ENCODE results near the gene UHRF1.

The UHRF1 gene

DNA sequence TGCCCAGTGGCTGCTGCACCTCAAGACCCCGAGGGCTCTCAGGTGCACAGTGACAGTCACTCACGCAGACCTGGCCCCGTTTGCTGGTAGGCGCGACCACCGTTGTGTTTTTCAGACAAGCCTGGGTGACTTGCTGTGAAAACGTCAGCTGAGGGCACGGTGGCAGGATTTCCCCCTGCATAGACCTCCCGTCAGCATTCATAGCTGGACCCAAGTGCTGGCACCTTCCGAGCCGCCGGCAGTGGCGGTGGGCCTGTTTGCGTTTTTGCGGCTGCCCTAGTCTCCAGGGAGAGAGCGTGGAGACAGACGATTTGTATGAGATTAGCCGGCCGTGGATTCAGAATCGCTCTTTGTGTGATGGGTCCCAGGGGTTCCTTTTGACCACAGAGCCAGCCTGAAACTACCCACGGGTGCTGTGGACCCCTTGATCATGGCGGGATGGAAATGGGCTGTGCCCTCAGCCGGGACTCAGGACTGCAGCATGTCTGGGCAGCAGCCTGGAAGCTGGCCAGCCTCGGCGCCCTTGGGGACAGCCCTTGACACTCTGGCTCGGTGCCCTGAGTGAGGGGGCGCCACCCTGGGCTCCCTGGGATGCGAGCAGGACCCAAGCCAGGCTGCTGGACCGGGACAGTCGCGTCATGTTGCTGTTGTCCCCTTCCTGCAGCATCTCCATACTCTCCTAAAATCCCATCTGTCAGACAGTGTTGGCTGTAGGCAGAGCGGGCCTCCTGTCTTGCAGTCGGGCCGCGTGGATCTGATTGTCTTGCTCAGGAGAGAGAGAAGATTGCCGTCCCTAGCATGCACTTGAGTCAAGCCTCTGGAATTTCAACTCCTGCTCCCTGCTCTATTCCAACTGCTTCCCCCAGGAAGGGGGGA lies 68.2 kb downstream of the UHRF1 start:
- H3K36me3 ChIP-seq (ENCODE audit: insufficient read depth, low read length): no peaks in the 10 kb centered on the region
- H3K9ac ChIP-seq (ENCODE audit: low read depth, low read length): no peak overlapping the region
- no peaks in the 10 kb centered on the region for H3K9me3 ChIP-seq (ENCODE audit: control insufficient read depth, insufficient read depth, low read length)
- H3K4me1 ChIP-seq (ENCODE audit: insufficient read depth, low read length): peaks cover 18% of the 10 kb centered on the region; the same call in 1 of the 2 replicates

DNA sequence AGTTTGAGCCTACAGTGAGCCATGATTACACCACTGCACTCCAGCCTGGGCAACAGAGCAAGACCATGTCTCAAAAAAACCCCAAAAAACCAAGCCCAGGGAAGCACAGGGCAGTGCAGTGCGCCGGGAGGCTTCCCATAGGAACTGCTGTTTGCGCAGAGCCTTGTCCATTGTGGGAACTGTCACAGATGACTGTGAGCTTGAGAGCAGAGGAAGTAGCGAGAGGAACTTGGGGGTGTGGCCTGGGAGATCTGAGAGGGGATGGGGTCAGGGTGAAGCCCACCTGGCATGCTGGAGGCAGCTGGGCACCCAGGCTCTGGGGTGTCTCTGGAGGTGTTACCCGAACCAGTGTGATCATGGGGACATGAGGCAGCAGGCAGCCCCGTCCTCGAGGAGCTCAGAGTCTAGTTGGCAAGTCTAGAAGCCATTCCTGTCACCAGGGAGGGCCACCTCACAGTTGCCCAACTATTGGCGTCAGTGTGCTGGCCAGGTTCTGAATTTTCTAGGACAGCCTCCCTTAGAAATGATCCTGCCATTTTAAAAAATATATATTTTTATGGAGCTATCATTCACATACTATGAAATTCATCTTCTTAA lies 70.0 kb downstream of the UHRF1 start:
- Histone ChIP-seq H3K4me1 (ENCODE audit: insufficient read depth, low read length) (peaks cover 18% of the 10 kb centered on the region; the same call in 1 of the 2 replicates), H3K36me3 (ENCODE audit: insufficient read depth, low read length) (no peaks in the 10 kb centered on the region), H3K9me3 (ENCODE audit: control insufficient read depth, insufficient read depth, low read length) (no peaks in the 10 kb centered on the region), H3K9ac (ENCODE audit: low read depth, low read length) (no peak overlapping the region)

DNA sequence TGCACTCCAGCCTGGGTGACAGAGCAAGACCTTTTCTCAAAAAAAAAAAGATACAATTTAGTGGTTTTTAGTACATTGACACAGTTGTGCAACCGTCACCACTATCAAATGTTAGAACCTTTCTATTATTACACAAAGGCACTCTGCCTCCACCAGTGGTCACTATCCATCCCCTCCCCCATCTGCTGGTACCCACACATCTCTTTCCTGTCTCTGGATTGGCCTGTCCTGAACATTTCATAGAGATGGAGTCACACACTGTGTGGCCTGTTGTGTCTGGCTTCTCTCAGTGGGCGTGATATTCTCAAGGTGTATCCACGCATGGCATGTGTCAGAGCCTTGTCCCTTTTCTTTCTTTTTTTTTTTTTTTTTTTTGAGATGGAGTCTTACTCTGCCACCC lies 70.8 kb downstream of the UHRF1 start:
- no peaks in the 10 kb centered on the region for H3K36me3 ChIP-seq (ENCODE audit: insufficient read depth, low read length)
- H3K9ac ChIP-seq (ENCODE audit: low read depth, low read length): no peak overlapping the region
- no peaks in the 10 kb centered on the region for H3K9me3 ChIP-seq (ENCODE audit: control insufficient read depth, insufficient read depth, low read length)
- peaks cover 18% of the 10 kb centered on the region; the same call in 1 of the 2 replicates for H3K4me1 ChIP-seq (ENCODE audit: insufficient read depth, low read length)

DNA sequence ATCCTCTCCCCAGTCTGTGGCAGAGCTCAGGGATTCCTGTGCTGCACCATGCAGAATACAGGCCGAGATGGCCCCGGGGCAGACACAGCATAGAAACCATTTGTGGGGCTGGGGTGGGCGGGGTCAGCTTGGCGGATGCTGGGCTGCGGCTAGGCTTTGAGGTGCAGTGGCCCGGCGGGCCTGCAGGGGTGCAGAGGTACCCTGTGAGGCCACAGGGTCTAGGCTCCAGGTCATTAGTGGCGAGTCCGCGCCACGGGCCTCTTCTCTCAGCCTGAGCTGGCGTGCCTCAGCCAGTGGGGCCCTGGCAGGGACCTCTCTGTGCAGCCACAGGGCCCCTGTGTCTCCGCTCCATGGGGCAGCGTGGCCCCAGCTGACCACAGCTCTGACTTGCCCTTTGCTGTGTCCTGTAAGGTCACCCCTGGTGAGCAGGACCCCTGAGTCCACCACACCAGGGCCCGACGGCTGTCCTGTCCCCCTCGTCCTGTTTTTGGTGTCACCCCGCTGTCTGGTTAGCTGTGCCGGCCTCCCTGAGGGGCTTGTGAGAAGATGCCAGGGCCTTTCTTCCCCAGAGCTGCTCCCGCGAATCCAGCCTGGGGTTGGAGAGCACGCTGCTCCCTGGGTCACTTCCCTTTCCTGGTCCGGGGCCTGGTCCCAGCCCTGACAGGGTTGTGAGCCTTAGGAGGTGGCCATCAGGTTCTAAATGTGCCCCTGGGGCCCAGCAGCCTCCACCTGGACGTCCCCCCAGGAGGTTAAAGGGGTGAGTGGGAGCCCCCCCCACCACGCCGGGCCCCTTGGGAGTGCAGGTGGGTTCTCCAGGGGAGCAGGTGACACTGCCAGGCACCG lies 71.8 kb downstream of the UHRF1 start:
- H3K36me3 ChIP-seq (ENCODE audit: insufficient read depth, low read length): no peaks in the 10 kb centered on the region
- peaks cover 18% of the 10 kb centered on the region; the same call in 1 of the 2 replicates for H3K4me1 ChIP-seq (ENCODE audit: insufficient read depth, low read length)
- H3K9me3 ChIP-seq (ENCODE audit: control insufficient read depth, insufficient read depth, low read length): no peaks in the 10 kb centered on the region
- no peak overlapping the region for H3K9ac ChIP-seq (ENCODE audit: low read depth, low read length)

DNA sequence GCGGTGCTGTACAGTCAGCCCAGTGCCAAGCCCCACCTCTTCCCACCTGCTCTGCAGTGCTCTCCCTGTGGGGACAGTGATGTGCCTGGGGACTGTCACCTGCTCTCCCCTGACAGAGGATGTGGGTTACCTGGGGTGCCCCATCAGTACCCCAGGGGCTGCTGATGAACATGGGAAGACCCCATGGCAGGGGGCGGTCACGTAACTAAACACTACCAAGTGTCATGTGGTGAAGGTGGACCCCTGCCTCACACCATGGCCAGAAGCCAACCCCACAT lies 72.3 kb downstream of the UHRF1 start:
- Histone ChIP-seq H3K9me3 (ENCODE audit: control insufficient read depth, insufficient read depth, low read length) (no peaks in the 10 kb centered on the region), H3K9ac (ENCODE audit: low read depth, low read length) (no peak overlapping the region), H3K36me3 (ENCODE audit: insufficient read depth, low read length) (no peaks in the 10 kb centered on the region), H3K4me1 (ENCODE audit: insufficient read depth, low read length) (peaks cover 16% of the 10 kb centered on the region; the same call in 1 of the 2 replicates)

DNA sequence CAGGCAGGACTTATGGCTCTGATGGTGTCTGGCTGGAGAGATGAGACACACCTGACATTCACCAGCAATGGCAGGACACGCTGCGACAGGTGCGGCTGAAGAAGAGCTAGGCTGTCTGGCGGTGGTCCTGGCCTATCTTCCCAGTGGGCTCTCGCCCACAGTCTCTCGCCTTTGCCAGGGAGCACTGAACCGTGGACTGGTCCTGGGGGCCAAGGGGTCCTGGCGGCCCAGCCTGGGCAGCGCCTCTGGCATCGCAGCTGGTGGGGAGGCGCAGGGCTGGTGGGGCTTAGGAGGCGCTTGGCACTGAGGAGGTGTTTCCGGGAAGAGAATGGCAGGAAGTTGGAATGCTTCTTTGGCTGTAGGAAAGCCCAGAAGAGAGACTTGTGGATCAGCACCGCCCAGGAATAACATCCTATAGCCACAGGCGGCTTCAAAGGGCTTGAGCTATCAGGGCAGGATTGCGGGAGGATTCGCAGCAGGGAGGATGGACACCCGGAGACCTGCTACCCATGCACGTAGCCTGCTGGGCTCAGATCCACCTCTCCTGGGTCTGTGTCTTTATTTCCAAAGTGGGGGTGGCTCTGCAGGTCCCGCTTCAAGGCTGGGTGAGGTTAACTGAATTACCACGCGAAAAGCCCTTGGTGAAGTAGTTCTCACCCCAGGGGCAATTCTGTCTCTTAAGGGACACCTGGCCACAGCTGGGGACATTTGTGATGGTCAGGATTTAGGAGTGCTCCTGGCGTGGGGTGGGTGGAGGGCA lies 74.2 kb downstream of the UHRF1 start:
- no peaks in the 10 kb centered on the region for H3K9me3 ChIP-seq (ENCODE audit: control insufficient read depth, insufficient read depth, low read length)
- H3K36me3 ChIP-seq (ENCODE audit: insufficient read depth, low read length): no peaks in the 10 kb centered on the region
- peaks cover 13% of the 10 kb centered on the region; the same call in 1 of the 2 replicates for H3K4me1 ChIP-seq (ENCODE audit: insufficient read depth, low read length)
- H3K9ac ChIP-seq (ENCODE audit: low read depth, low read length): no peak overlapping the region

DNA sequence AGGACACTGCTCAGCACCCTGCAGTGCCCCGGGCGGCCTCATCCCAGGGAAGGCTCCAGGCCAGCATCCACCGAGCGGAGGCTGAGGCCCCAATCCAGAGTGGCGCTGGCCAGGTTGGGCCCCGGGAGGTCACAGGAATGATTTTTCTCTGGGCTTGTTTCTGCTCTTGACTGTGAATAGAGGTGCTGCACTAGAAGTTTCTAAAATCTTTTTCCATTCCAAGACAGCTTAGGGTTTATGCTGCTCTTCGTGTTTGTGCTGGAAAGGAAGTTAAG lies 74.7 kb downstream of the UHRF1 start:
- H3K36me3 ChIP-seq (ENCODE audit: insufficient read depth, low read length): no peaks in the 10 kb centered on the region
- H3K9ac ChIP-seq (ENCODE audit: low read depth, low read length): no peak overlapping the region
- H3K9me3 ChIP-seq (ENCODE audit: control insufficient read depth, insufficient read depth, low read length): no peaks in the 10 kb centered on the region
- H3K4me1 ChIP-seq (ENCODE audit: insufficient read depth, low read length): peaks cover 16% of the 10 kb centered on the region; the same call in 1 of the 2 replicates

DNA sequence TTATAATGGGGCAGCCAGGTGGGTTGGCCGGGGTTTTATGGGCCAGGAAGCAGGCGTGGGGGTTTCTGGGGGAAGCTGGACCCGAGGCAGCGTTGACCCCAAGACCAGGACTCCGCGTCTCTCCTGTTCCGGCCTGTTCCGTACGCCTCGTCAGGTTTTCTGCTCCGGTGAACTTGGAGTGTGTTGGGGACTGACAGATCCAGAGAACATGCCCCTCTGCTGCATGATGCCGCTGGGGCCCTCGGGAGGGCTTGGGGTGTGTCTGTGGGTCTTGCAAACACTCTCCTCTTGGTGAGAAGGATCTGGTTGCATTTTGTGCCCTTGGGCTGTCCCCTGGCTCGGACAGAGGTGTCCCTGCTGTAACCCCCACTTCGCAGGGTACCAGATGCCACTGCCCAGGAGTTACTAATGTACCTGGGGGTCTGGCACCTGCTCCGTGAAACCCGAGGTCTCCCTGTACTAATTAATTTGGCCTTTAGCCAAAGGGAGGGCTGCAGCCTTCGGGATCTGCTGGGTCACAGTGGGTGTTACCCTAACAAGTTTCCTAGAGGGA lies 75.2 kb downstream of the UHRF1 start:
- peaks cover 16% of the 10 kb centered on the region; the same call in 1 of the 2 replicates for H3K4me1 ChIP-seq (ENCODE audit: insufficient read depth, low read length)
- no peaks in the 10 kb centered on the region for H3K36me3 ChIP-seq (ENCODE audit: insufficient read depth, low read length)
- no peak overlapping the region for H3K9ac ChIP-seq (ENCODE audit: low read depth, low read length)
- H3K9me3 ChIP-seq (ENCODE audit: control insufficient read depth, insufficient read depth, low read length): no peaks in the 10 kb centered on the region

DNA sequence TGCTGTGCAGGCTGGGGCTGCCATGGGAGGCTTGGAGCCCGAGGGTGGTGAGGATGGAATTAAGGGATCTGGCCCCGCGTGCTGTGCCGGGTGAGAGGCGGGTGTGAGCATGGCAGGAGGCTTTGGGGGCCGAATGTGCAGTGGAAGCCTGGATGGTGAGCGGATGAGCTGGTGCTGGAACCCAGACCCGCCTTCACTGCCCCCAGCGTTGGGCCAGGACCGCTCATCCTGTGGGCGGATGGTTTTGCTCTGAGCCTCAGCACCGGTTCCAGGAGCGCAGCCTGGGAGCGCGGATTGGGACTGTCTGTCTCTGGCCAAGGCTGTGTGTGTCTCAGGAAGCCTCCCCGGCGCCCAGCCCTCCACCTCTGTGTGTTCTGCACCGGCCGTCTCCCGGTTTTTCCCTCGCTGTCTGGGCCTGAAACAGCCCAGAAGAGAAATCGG lies 76.3 kb downstream of the UHRF1 start:
- Histone ChIP-seq H3K36me3 (ENCODE audit: insufficient read depth, low read length) (no peaks in the 10 kb centered on the region), H3K4me1 (ENCODE audit: insufficient read depth, low read length) (peaks cover 16% of the 10 kb centered on the region; the same call in 1 of the 2 replicates), H3K9ac (ENCODE audit: low read depth, low read length) (no peak overlapping the region), H3K9me3 (ENCODE audit: control insufficient read depth, insufficient read depth, low read length) (no peaks in the 10 kb centered on the region)

DNA sequence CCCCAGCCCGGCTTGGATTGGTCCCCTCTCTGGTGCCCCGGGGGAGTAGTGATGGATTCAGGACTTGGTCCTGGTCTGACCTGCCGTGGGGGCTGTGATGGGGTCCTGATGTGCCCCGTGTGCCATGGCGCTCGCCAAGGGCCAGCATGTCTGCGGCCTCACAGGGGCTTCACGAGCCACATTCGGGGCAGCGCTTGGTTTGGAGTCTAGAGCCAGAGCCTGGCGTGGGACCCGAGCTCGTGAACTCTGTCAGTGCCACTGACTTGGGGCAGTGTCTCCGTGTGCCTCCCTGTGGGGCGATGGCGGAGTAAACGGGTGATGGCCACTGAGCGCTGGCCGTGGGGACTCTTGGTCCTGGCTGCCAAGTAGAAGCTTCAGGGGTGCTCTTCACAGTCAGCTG lies 76.8 kb downstream of the UHRF1 start:
- no peak overlapping the region for H3K9ac ChIP-seq (ENCODE audit: low read depth, low read length)

DNA sequence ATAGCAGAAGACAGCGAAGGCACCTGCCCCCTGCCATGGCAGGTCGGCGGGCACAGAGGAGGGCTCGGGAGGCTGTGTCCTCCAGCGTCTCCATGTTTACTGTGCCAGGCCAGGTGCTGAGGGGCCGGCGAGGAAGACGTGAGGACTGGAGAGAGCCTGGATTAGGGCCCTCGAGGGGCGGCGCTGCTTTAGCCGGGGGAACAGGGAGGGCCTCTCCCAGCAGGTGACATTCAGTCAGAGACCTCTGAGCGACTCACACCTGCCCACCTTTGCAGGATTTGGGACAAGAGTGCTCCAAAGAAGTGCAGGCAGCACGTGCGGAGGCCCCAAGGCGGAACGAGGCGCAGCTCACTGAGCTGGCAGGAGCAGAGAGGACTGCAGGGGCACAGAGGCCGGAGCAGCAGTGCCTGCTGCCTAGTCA lies 77.2 kb downstream of the UHRF1 start:
- no peaks in the 10 kb centered on the region for H3K9me3 ChIP-seq (ENCODE audit: control insufficient read depth, insufficient read depth, low read length)
- no peaks in the 10 kb centered on the region for H3K36me3 ChIP-seq (ENCODE audit: insufficient read depth, low read length)
- no peak overlapping the region for H3K9ac ChIP-seq (ENCODE audit: low read depth, low read length)
- peaks cover 16% of the 10 kb centered on the region; the same call in 1 of the 2 replicates for H3K4me1 ChIP-seq (ENCODE audit: insufficient read depth, low read length)

More for the DNA sequence above, 76.8 kb downstream of the UHRF1 start:
- Histone ChIP-seq H3K4me1 (ENCODE audit: insufficient read depth, low read length) (peaks cover 16% of the 10 kb centered on the region; the same call in 1 of the 2 replicates), H3K36me3 (ENCODE audit: insufficient read depth, low read length) (no peaks in the 10 kb centered on the region), H3K9me3 (ENCODE audit: control insufficient read depth, insufficient read depth, low read length) (no peaks in the 10 kb centered on the region)

DNA sequence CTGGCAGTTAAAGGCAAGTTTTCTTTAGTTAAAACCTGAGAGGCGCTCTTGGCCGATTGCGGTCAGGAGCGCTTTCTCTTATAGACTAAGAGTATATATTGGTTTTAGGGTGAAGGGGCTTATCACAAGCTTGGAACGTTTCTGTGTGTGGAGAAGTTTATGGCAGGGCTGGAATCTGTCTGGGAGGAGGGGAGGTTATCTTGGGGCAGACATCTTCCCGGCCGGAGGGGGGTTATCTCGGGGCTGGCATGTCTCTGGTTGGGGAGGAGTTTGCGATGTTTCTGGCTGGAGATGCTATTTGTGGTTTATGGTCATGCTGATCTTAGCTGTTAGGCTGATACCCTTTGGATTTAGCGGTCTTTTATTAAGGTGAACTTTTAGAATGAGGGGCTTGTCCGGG lies 78.0 kb downstream of the UHRF1 start:
- H3K4me1 ChIP-seq (ENCODE audit: insufficient read depth, low read length): peaks cover 16% of the 10 kb centered on the region; the same call in 1 of the 2 replicates
- no peak overlapping the region for H3K9ac ChIP-seq (ENCODE audit: low read depth, low read length)
- no peaks in the 10 kb centered on the region for H3K9me3 ChIP-seq (ENCODE audit: control insufficient read depth, insufficient read depth, low read length)
- no peaks in the 10 kb centered on the region for H3K36me3 ChIP-seq (ENCODE audit: insufficient read depth, low read length)

DNA sequence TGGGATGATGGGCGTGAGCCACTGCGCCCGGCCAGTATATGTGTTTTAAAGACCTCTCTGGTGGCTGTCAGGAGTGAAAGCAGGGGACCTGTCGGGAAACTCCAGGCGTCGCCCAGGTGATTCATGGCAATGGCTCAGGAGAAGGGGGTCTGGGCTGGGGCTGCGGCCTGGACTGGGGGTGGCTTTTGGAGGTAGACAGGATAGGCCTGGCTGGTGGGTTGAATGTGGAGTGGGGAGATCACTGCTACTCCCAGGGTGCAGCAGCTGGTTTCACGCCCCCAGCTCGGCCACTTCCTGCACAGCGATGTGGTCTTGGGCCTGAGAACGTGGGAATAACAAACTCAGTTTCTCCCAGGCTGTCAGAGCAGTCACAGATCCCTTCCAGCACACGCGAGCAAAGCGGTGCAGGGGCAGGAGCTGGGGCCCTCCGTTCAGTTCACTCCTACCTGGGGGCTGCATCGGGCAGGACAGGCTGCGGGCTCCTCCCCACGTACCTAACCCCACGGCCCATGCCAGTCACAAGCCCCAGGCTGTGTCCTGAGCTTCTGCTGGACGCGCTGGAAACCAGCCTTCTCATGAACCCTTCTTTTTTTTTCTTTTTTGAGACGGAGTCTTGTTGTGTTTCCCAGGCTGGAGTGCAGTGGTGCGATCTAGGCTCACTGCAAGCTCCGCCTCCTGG lies 78.5 kb downstream of the UHRF1 start:
- Histone ChIP-seq H3K36me3 (ENCODE audit: insufficient read depth, low read length) (no peaks in the 10 kb centered on the region), H3K9ac (ENCODE audit: low read depth, low read length) (no peak overlapping the region), H3K9me3 (ENCODE audit: control insufficient read depth, insufficient read depth, low read length) (no peaks in the 10 kb centered on the region), H3K4me1 (ENCODE audit: insufficient read depth, low read length) (peaks cover 16% of the 10 kb centered on the region; the same call in 1 of the 2 replicates)
